Ishikawa (cell line): ENCODE results near the gene EYA2.

Experiments
- CEBPB ChIP-seq: IDR thresholded peaks from 2 replicates; pipeline ENCODE4 v1.6.1; 2012
- CREB1 ChIP-seq: IDR thresholded peaks from 2 replicates; pipeline ENCODE4 v1.6.1; 2012; ENCODE audit warnings: low read depth
- EGR1 ChIP-seq: IDR thresholded peaks from 2 replicates; pipeline ENCODE4 v1.6.1; 2012
- EP300 ChIP-seq: IDR thresholded peaks from 2 replicates; pipeline ENCODE4 v1.6.1; 2012; ENCODE audit warnings: borderline replicate concordance
- FOXM1 ChIP-seq: IDR thresholded peaks from 2 replicates; pipeline ENCODE4 v1.6.1; 2012; ENCODE audit warnings: low read depth, borderline replicate concordance
- NFIC ChIP-seq: IDR thresholded peaks from 2 replicates; pipeline ENCODE4 v1.6.1; 2012
- RAD21 ChIP-seq: IDR thresholded peaks from 2 replicates; pipeline ENCODE4 v1.6.1; 2012; ENCODE audit warnings: low read depth
- TAF1 ChIP-seq: IDR thresholded peaks from 2 replicates; pipeline ENCODE4 v1.6.1; 2012; ENCODE audit warnings: low read depth, mild to moderate bottlenecking
- TCF12 ChIP-seq: IDR thresholded peaks from 2 replicates; pipeline ENCODE4 v1.6.1; 2012; ENCODE audit warnings: low read depth
- TEAD4 ChIP-seq: IDR thresholded peaks from 2 replicates; pipeline ENCODE4 v1.6.1; 2012
- YY1 ChIP-seq: IDR thresholded peaks from 2 replicates; pipeline ENCODE4 v1.6.1; 2012; ENCODE audit warnings: low read depth
- ZBTB7A ChIP-seq: IDR thresholded peaks from 2 replicates; pipeline ENCODE4 v1.6.1; 2012; ENCODE audit warnings: low read depth
- TF ChIP-seq, protein P1 (sequence below): IDR thresholded peaks from 2 replicates; pipeline ENCODE4 v1.6.1; 2012; ENCODE audit warnings: low read depth, mild to moderate bottlenecking
- TF ChIP-seq, protein P2 (sequence below): IDR thresholded peaks from 2 replicates; pipeline ENCODE4 v1.6.1; 2012
- TF ChIP-seq, protein P3 (sequence below): IDR thresholded peaks from 2 replicates; pipeline ENCODE4 v1.6.1; 2012

Gene EYA2

DNA sequence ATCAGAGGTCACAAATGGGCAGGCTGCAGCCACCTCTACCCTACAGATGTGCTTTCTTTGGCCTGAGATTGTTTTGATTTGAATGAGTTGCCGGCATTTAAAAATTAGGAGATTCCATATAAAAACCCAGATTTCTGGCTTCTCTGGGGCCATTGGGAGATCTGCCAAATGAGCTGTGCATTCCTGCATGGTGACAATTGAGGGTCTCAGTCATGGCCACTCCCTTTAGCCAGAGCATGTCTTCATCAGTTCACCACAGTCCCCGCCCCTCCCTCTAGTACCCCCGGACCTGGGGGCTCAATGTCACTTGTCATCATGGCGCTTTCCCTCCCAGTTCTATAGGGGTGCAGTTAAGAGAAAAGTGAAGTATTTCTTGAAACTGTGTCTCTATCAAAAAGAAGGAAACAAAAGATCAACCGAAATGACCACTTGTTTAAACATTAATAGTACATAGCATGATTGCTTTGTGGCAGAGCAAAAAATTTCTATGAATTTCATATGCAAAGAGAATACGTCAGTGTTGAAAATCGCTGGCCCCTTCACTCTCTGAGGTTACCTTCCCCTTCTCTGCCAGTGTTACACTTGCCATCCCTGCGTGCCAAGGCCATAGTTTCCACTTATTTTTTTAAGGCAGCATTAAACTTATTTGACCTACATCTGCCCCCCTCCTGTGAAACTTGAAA lies 21.1 kb downstream of the EYA2 start:
- TF ChIP-seq CREB1 (no peak), ZBTB7A (no peak), TCF12 (no peak), RAD21 (no peak), EGR1 (no peak), CEBPB (no peak), EP300 (no peak), YY1 (no peak)

DNA sequence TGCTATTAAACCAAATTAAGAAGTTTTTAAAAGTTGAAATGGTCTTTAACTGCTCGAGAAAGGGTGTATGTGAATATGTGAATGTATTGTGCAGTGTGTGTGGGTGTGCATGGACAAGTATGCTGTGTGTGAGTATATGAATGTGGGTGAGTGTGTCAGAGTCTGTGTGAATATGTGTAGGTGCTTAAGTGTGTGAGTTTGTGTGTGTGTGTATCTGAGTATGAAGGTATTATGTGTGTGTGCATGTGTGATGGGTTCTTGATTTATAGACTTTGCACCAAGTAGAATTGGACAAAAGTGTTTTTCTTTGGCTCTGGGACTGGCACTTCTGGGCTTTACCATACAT lies 21.6 kb downstream of the EYA2 start:
- TF ChIP-seq, protein P1, sequence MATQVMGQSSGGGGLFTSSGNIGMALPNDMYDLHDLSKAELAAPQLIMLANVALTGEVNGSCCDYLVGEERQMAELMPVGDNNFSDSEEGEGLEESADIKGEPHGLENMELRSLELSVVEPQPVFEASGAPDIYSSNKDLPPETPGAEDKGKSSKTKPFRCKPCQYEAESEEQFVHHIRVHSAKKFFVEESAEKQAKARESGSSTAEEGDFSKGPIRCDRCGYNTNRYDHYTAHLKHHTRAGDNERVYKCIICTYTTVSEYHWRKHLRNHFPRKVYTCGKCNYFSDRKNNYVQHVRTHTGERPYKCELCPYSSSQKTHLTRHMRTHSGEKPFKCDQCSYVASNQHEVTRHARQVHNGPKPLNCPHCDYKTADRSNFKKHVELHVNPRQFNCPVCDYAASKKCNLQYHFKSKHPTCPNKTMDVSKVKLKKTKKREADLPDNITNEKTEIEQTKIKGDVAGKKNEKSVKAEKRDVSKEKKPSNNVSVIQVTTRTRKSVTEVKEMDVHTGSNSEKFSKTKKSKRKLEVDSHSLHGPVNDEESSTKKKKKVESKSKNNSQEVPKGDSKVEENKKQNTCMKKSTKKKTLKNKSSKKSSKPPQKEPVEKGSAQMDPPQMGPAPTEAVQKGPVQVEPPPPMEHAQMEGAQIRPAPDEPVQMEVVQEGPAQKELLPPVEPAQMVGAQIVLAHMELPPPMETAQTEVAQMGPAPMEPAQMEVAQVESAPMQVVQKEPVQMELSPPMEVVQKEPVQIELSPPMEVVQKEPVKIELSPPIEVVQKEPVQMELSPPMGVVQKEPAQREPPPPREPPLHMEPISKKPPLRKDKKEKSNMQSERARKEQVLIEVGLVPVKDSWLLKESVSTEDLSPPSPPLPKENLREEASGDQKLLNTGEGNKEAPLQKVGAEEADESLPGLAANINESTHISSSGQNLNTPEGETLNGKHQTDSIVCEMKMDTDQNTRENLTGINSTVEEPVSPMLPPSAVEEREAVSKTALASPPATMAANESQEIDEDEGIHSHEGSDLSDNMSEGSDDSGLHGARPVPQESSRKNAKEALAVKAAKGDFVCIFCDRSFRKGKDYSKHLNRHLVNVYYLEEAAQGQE = no peak
- TF ChIP-seq NFIC = no peak

DNA sequence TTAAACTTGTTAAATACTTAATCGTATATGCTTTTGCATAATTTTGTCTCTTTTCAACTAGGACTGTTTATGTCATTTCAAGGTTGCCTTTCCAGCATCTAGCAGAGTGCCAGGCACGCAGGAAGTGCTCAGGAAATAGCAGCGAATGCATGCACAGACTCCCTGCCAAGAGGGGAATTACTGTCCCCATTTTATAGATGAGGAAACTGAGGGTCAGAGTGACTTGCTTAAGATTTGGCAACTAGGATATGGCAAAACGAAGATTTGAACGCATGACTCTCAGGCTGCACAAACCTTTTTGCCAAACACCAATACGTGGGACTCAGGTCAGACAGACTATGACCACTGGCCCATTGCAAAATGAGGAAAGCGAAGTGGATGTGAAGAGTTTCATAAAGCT lies 22.5 kb downstream of the EYA2 start:
- TF ChIP-seq EP300 (no peak), FOXM1 (no peak), ZBTB7A (no peak)
- TF ChIP-seq, protein P2, sequence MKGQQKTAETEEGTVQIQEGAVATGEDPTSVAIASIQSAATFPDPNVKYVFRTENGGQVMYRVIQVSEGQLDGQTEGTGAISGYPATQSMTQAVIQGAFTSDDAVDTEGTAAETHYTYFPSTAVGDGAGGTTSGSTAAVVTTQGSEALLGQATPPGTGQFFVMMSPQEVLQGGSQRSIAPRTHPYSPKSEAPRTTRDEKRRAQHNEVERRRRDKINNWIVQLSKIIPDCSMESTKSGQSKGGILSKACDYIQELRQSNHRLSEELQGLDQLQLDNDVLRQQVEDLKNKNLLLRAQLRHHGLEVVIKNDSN = no peak

DNA sequence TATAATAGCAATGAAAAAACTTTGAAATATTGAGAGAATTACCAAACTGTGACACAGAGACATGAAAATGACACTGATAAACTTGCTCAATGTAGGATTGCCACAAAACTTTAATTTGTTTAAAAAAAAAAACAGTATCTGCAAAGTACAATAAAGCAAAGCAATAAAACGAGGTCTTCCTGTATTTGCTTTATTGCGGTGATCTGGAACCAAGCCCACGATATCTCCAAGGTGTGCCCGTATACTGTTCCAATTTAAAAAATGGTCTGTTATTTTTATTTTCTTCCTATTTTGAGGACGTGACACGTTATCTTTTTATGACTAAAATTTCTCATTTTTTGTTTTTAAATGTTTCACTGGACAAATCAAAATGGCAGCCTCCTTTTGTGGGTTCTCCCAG lies 25.5 kb downstream of the EYA2 start:
- no peak for TF ChIP-seq TEAD4
- TF ChIP-seq, protein P1 = no peak
- TF ChIP-seq, protein P3, sequence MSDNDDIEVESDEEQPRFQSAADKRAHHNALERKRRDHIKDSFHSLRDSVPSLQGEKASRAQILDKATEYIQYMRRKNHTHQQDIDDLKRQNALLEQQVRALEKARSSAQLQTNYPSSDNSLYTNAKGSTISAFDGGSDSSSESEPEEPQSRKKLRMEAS = no peak
- no peak for TF ChIP-seq RAD21
- TF ChIP-seq FOXM1 = no peak
- TF ChIP-seq TAF1 = no peak
- no peak for TF ChIP-seq TCF12
- no peak for TF ChIP-seq ZBTB7A
- no peak for TF ChIP-seq NFIC
- TF ChIP-seq, protein P2 = no peak
- no peak for TF ChIP-seq CEBPB
- no peak for TF ChIP-seq EP300
- no peak for TF ChIP-seq EGR1
- no peak for TF ChIP-seq CREB1
- TF ChIP-seq YY1 = no peak

GRCh38 chr20:46923550-46923949 lies 28.9 kb downstream of the EYA2 start:
- TF ChIP-seq, protein P3 = no peak
- TF ChIP-seq TAF1 = no peak
- TF ChIP-seq, protein P1 = no peak
- no peak for TF ChIP-seq CEBPB
- no peak for TF ChIP-seq TCF12
- no peak for TF ChIP-seq TEAD4
- TF ChIP-seq EP300 = no peak
- TF ChIP-seq EGR1 = no peak
